DOHH2 (cell line): ENCODE results near the gene ERC2.

ENCODE experiments used
- H3F3A ChIP-seq: fragments of 200-600 bp; sonication (generic), shearing (Covaris generic); 2 replicates; pipeline ENCODE4 v1.6.0; 2016; ENCODE audit warnings: antibody characterized with exemption, mild to moderate bottlenecking; ENCODE audit not compliant: control insufficient read depth, insufficient read depth
- H3K27ac ChIP-seq: fragments of 200-600 bp; sonication (generic); 2 replicates; pipeline ENCODE4 v1.5.1; 2014; ENCODE audit warnings: low read depth, mild to moderate bottlenecking, low read length, moderate library complexity
- H3K27me3 ChIP-seq: fragments of 200-600 bp; sonication (generic); 2 replicates; pipeline ENCODE4 v1.6.1; 2014; ENCODE audit warnings: mild to moderate bottlenecking, low read length, mixed read lengths; ENCODE audit not compliant: control insufficient read depth
- H3K36me3 ChIP-seq: fragments of 200-600 bp; sonication (generic); 2 replicates; pipeline ENCODE4 v1.6.1; 2014; ENCODE audit warnings: mild to moderate bottlenecking, low read length, moderate library complexity, mixed read lengths; ENCODE audit not compliant: control insufficient read depth
- H3K4me1 ChIP-seq: fragments of 200-600 bp; sonication (generic); 2 replicates; pipeline ENCODE4 v1.6.1; 2014; ENCODE audit warnings: mild to moderate bottlenecking, low read length, mixed read lengths; ENCODE audit not compliant: control insufficient read depth
- H3K4me2 ChIP-seq: fragments of 200-600 bp; sonication (generic); 2 replicates; pipeline ENCODE4 v1.6.0; 2014; ENCODE audit warnings: mild to moderate bottlenecking, low read length, moderate library complexity
- H3K4me3 ChIP-seq: fragments of 200-600 bp; sonication (generic); 2 replicates; pipeline ENCODE4 v1.5.1; 2014; ENCODE audit warnings: mild to moderate bottlenecking, low read length, mixed read lengths
- H3K79me2 ChIP-seq: fragments of 200-600 bp; sonication (generic); 2 replicates; pipeline ENCODE4 v1.6.1; 2014; ENCODE audit warnings: mild to moderate bottlenecking, low read length, mixed read lengths; ENCODE audit not compliant: control insufficient read depth
- H3K9me2 ChIP-seq: fragments of 200-600 bp; sonication (generic); replicated peaks from 2 replicates; pipeline ENCODE4 v1.6.1; 2014; ENCODE audit warnings: mild to moderate bottlenecking, low read length, mixed read lengths; ENCODE audit not compliant: control insufficient read depth
- H3K9me3 ChIP-seq: fragments of 200-600 bp; sonication (generic); 2 replicates; pipeline ENCODE4 v1.6.1; 2014; ENCODE audit warnings: antibody characterized with exemption, low read length, mixed read lengths; ENCODE audit not compliant: control insufficient read depth, insufficient read depth
- H4K20me1 ChIP-seq: fragments of 200-600 bp; sonication (generic); 2 replicates; pipeline ENCODE4 v1.6.0; 2014; ENCODE audit warnings: low read depth, mild to moderate bottlenecking, antibody characterized with exemption, low read length, moderate library complexity; ENCODE audit not compliant: control insufficient read depth, insufficient read depth
- CTCF ChIP-seq: fragments of 200-600 bp; sonication (generic); IDR thresholded peaks from one replicate; pipeline ENCODE4 v1.5.1; 2014; ENCODE audit warnings: antibody characterized with exemption, mild to moderate bottlenecking, low read depth, low read length; ENCODE audit not compliant: poor library complexity, severe bottlenecking
- EZH2phosphoT487 ChIP-seq: fragments of 200-600 bp; sonication (generic); IDR thresholded peaks from 2 replicates; pipeline ENCODE4 v1.6.1; 2017; ENCODE audit warnings: borderline replicate concordance, mild to moderate bottlenecking, antibody characterized with exemption, low read length, moderate library complexity, mixed read lengths

ERC2 gene

DNA sequence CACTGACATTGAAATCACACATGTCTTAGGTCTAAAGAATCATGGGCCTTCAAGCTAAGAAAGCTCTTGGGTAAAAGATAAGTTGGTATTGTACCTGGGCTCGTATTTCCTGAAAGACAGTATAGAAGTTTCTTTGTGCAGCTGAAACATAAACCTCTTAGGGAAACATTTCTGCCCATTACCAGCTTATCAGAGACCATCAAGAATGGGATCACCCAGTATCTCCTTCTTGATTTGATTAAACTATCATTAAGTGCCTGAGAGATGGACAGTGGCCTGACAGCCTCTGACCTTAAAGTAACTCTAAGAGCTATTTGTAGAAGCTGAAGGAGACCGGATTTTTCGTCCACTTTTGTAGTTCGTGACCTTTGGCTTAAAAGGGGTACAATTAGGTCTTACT is 265.3 kb downstream of the ERC2 start:
- no peaks in the 10 kb centered on the region for H3K4me1 ChIP-seq
- H3K4me2 ChIP-seq, result no peak overlapping the region
- no peak overlapping the region for H3K27ac ChIP-seq
- no peaks in the 10 kb centered on the region for H3K9me3 ChIP-seq
- TF ChIP-seq EZH2phosphoT487 (no peak), CTCF (no peak)
- H4K20me1 ChIP-seq, result no peaks in the 10 kb centered on the region
- no peak overlapping the region for H3K4me3 ChIP-seq
- H3K9me2 ChIP-seq, result no peaks in the 10 kb centered on the region
- H3F3A ChIP-seq, result no peaks in the 10 kb centered on the region
- no peaks in the 10 kb centered on the region for H3K79me2 ChIP-seq
- no peaks in the 10 kb centered on the region for H3K36me3 ChIP-seq
- H3K27me3 ChIP-seq, result no peaks in the 10 kb centered on the region; the same call in 1 of the 2 replicates

GRCh38 chr3:56201407-56201806 is 266.9 kb downstream of the ERC2 start:
- Histone ChIP-seq H4K20me1 (no peaks in the 10 kb centered on the region), H3K9me2 (no peaks in the 10 kb centered on the region), H3K79me2 (no peaks in the 10 kb centered on the region), H3K27me3 (no peaks in the 10 kb centered on the region; the same call in 1 of the 2 replicates), H3K4me1 (no peaks in the 10 kb centered on the region), H3K4me2 (no peak overlapping the region), H3K9me3 (no peaks in the 10 kb centered on the region), H3K27ac (no peak overlapping the region), H3K4me3 (no peak overlapping the region), H3K36me3 (no peaks in the 10 kb centered on the region), H3F3A (no peaks in the 10 kb centered on the region)
- TF ChIP-seq EZH2phosphoT487 (no peak), CTCF (no peak)

DNA sequence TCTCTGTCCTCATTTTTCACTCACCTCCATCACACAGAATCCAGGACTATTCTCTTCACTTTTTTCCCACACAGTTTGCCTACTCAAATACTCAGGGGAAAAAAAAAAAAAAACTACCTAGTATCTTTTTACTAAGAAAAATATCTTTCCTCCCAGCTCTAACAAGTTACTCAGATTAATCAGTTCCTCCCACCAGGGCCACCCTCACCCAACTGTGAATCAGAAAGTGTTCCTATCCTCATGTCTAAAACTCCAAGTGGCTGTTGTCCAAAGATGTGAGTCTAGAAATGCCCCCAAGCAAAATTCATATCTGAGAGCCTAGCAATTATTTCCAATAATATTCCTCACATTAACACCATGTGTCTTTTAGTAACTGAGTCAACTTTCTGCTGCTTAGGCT is 268.0 kb downstream of the ERC2 start:
- no peak overlapping the region for H3K27ac ChIP-seq
- H3K9me3 ChIP-seq, result no peaks in the 10 kb centered on the region
- TF ChIP-seq CTCF (no peak), EZH2phosphoT487 (no peak)
- no peaks in the 10 kb centered on the region for H3K4me1 ChIP-seq
- no peak overlapping the region for H3K4me2 ChIP-seq
- no peaks in the 10 kb centered on the region for H3K9me2 ChIP-seq
- H3K36me3 ChIP-seq, result no peaks in the 10 kb centered on the region
- H4K20me1 ChIP-seq, result no peaks in the 10 kb centered on the region
- H3F3A ChIP-seq, result no peaks in the 10 kb centered on the region
- H3K79me2 ChIP-seq, result no peaks in the 10 kb centered on the region
- H3K4me3 ChIP-seq, result no peak overlapping the region
- H3K27me3 ChIP-seq, result no peaks in the 10 kb centered on the region; the same call in 1 of the 2 replicates
